Endothelial cell of umbilical vein (primary cell): ENCODE measurements around the gene KIF20A. TPM values are rescaled to one million over a fixed set of nuclear protein-coding genes. Genes with fewer than 3 reads are reported as not detected.

Source experiments
- BruUV-seq: library from RNA; stranded (reverse); fragments of 400-500 nt; replicated peaks from 2 replicates; lab custom pipeline; 2021; lab: Mats Ljungman, UMichigan
- CTCF ChIA-PET: fragments of 300-600, 350-600 bp; sonication (Branson Sonifier 250); formaldehyde crosslinking; loops from one replicate; lab custom pipeline; 2021; ENCODE audit warnings: antibody characterized with exemption, inconsistent platforms; lab: Charles Lee
- POLR2A ChIA-PET: fragments of 300-600, 350-600 bp; sonication (Branson Sonifier 250); formaldehyde crosslinking; loops from one replicate; lab custom pipeline; 2021; ENCODE audit warnings: antibody characterized with exemption, inconsistent platforms; lab: Charles Lee
- DNase-seq: peaks from one replicate; pipeline ENCODE4 v3.0.0-alpha.2; 2011; ENCODE audit warnings: low read depth, low spot score
- FAIRE-seq: peaks from 2 replicates; lab custom pipeline; 2011; peaks lifted over from hg19 to GRCh38; lab: Jason Lieb, UNC
- H2AFZ ChIP-seq: 2 replicates; pipeline ENCODE4 v1.6.0; 2012; ENCODE audit warnings: low read depth, low read length, control low read depth, inconsistent platforms
- H3K27ac ChIP-seq: 2 replicates; pipeline ENCODE4 v1.5.1; 2011; ENCODE audit warnings: low read depth, mild to moderate bottlenecking, control low read depth, low read length, moderate library complexity; ENCODE audit not compliant: insufficient read depth
- H3K27me3 ChIP-seq, 2 experiments: 2 replicates each; pipeline versions ENCODE4 v1.6.0 to v1.6.1; 2011; ENCODE audit warnings: low read length in 2 of 2, mixed read lengths in 1 of 2; ENCODE audit not compliant: control insufficient read depth in 2 of 2, insufficient read depth in 2 of 2
- H3K36me3 ChIP-seq, 2 experiments: 2 replicates in 1 of 2; 3 replicates in 1 of 2; pipeline ENCODE4 v1.5.1; 2011; ENCODE audit warnings: low read length in 2 of 2, mild to moderate bottlenecking in 1 of 2, moderate library complexity in 1 of 2; ENCODE audit not compliant: control insufficient read depth in 2 of 2, insufficient read depth in 2 of 2; ENCODE audit errors: extremely low read depth in 1 of 2
- H3K4me1 ChIP-seq: 3 replicates; pipeline ENCODE4 v1.5.1; 2011; ENCODE audit warnings: mild to moderate bottlenecking, low read length; ENCODE audit not compliant: control insufficient read depth, insufficient read depth; ENCODE audit errors: extremely low read depth
- H3K4me2 ChIP-seq: 2 replicates; pipeline ENCODE4 v1.6.1; 2011; ENCODE audit warnings: low read length, control low read depth, mixed read lengths; ENCODE audit not compliant: insufficient read depth
- H3K4me3 ChIP-seq, 3 experiments: fragments of 200-600 bp in 1 of 3; sonication (generic), shearing (Covaris generic) in 1 of 3; replicated peaks in 1 of 3; 2 replicates each; pipeline ENCODE4 v1.5.1; 2011 to 2016; ENCODE audit warnings: control low read depth in 3 of 3, low read length in 3 of 3, mild to moderate bottlenecking in 2 of 3, inconsistent platforms in 1 of 3, low read depth in 1 of 3, moderate library complexity in 1 of 3; ENCODE audit not compliant: insufficient read depth in 1 of 3
- H3K79me2 ChIP-seq: 2 replicates; pipeline ENCODE4 v1.6.0; 2012; ENCODE audit warnings: low read length, inconsistent platforms; ENCODE audit not compliant: control insufficient read depth, insufficient read depth
- H3K9ac ChIP-seq: replicated peaks from 2 replicates; pipeline ENCODE3; 2011; ENCODE audit warnings: low read length, control low read depth; ENCODE audit not compliant: insufficient read depth; ENCODE audit errors: extremely low read depth
- H3K9me1 ChIP-seq: replicated peaks from 3 replicates; pipeline ENCODE4 v1.6.0; 2011; ENCODE audit warnings: mild to moderate bottlenecking, low read length; ENCODE audit not compliant: control insufficient read depth, insufficient read depth; ENCODE audit errors: extremely low read depth
- H3K9me3 ChIP-seq: replicated peaks from 2 replicates; pipeline ENCODE4 v1.5.1; 2012; ENCODE audit warnings: low read length, inconsistent platforms; ENCODE audit not compliant: control insufficient read depth, insufficient read depth
- H4K20me1 ChIP-seq: replicated peaks from 2 replicates; pipeline ENCODE3; 2011; ENCODE audit warnings: mild to moderate bottlenecking, low read length; ENCODE audit not compliant: control insufficient read depth, insufficient read depth; ENCODE audit errors: extremely low read depth
- FOS ChIP-seq: IDR thresholded peaks from 2 replicates; pipeline ENCODE4 v1.6.1; 2011; ENCODE audit warnings: mild to moderate bottlenecking, low read length, moderate library complexity, borderline replicate concordance; ENCODE audit not compliant: insufficient read depth
- GATA2 ChIP-seq: IDR thresholded peaks from 2 replicates; pipeline ENCODE4 v1.7.0; 2011; ENCODE audit warnings: low read depth, mild to moderate bottlenecking, moderate library complexity, mixed read lengths, low read length; ENCODE audit not compliant: insufficient read length, insufficient read depth
- POLR2AphosphoS5 ChIP-seq: IDR thresholded peaks from 2 replicates; pipeline ENCODE4 v1.6.1; 2012; ENCODE audit warnings: low read depth, mild to moderate bottlenecking, control low read depth, low read length, moderate library complexity; ENCODE audit not compliant: insufficient read depth
- dilution Hi-C: fragments of 300-500 bp; cut with MboI; formaldehyde crosslinking; loops from one replicate; pipeline ENCODE4 v1.15.0; 2019; ENCODE audit warnings: low sequenced_read_pairs; ENCODE audit not compliant: extremely low pct_ligation_motif_present
- intact Hi-C: fragments of 100-400 bp; cut with micrococcal nuclease; formaldehyde crosslinking; loops from one replicate; pipeline ENCODE4 v1.10.0; 2022
- polyA plus RNA-seq, 4 experiments: library from polyadenylated mRNA; depleted of rRNA in 3 of 4; stranded (reverse) in 3 of 4; unstranded in 1 of 4; fragments of >200 nt; gene quantifications; 2 replicates each; pipeline versions ENCODE4 v1.2.1 to v1.2.3, GENCODE V29; 2011 to 2012; ENCODE audit warnings: missing spikeins in 1 of 4
- total RNA-seq: library from RNA; stranded (reverse); gene quantifications from 2 replicates; pipeline ENCODE4 v1.2.3, GENCODE V29; 2021

The KIF20A gene
- total and polyA plus RNA-seq, 2 donors (not counting 3 experiments of a cell fraction or from before 2014, with no cell fraction given) = 38.7 to 78.1 TPM

DNA sequence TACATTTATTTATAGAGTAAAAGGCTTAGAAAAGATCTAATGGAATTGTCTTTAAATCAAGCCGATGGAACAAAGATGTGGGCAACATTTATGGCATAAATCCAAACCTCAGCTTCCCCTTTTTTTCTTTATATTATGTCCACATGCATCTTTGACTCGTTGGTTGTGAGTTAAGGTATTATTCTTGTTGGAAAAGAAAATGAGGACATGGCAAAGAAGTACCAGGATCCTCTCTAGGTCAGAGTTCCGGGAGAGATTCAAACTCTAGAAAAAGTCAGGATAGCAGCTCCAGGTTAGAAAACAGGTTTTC is 39.2 kb upstream of the KIF20A start:
- no peaks in the 10 kb centered on the region for H3K79me2 ChIP-seq
- no peak overlapping the region for H3K27ac ChIP-seq
- no TSS peak for BruUV-seq
- peak overlapping the region; percentile 13 for H3K4me2 ChIP-seq
- peaks cover 5% of the 10 kb centered on the region for H3K4me1 ChIP-seq
- DNase-seq (no peak), FAIRE-seq (no peak)
- intact Hi-C loops (no loop called here), dilution Hi-C loops (no loop called here)
- no peak overlapping the region for H3K9ac ChIP-seq
- no peak overlapping the region for H3K4me3 ChIP-seq
- CTCF ChIA-PET = interaction anchor here (1.2 to 2.1 kb wide), 4 partner anchors 38 to 361 kb away, joined by 4 to 6 read pairs (median 5); no protein-coding TSS in a partner anchor
- no peaks in the 10 kb centered on the region for H3K9me1 ChIP-seq
- H3K36me3 ChIP-seq = no peaks in the 10 kb centered on the region
- no peak overlapping the region for H2AFZ ChIP-seq
- POLR2A ChIA-PET = no interaction called here
- no peak for TF ChIP-seq GATA2
- no peak for TF ChIP-seq FOS
- no peaks in the 10 kb centered on the region for H3K9me3 ChIP-seq
- H4K20me1 ChIP-seq = no peaks in the 10 kb centered on the region
- no peaks in the 10 kb centered on the region for H3K27me3 ChIP-seq

GRCh38 chr5:138140268-138140667 is 38.6 kb upstream of the KIF20A start:
- CTCF ChIA-PET = interaction anchor here (1.6 to 2.1 kb wide), 2 partner anchors 71 to 104 kb away, joined by 4 to 6 read pairs; no protein-coding TSS in a partner anchor

More at GRCh38 chr5:138140268-138140667, 38.6 kb upstream of the KIF20A start:
- no TSS peak for BruUV-seq
- intact Hi-C loops (no loop called here), dilution Hi-C loops (no loop called here)
- no peak for TF ChIP-seq FOS
- TF ChIP-seq POLR2AphosphoS5 = no peak
- Histone ChIP-seq H3K79me2 (no peaks in the 10 kb centered on the region), H3K9ac (no peak overlapping the region), H3K27ac (no peak overlapping the region), H3K4me2 (no peak overlapping the region), H3K4me1 (peaks cover 5% of the 10 kb centered on the region), H4K20me1 (no peaks in the 10 kb centered on the region), H3K9me1 (no peaks in the 10 kb centered on the region), H3K36me3 (no peaks in the 10 kb centered on the region), H2AFZ (no peak overlapping the region), H3K9me3 (no peaks in the 10 kb centered on the region), H3K27me3 (no peaks in the 10 kb centered on the region), H3K4me3 (no peak overlapping the region)
- FAIRE-seq (no peak), DNase-seq (no peak)
- POLR2A ChIA-PET = no interaction called here
